Ovary (tissue), 9 donors: ENCODE results near the gene MAP7D1. TPM values are rescaled to one million over a fixed set of nuclear protein-coding genes. Genes with fewer than 3 reads are reported as not detected.
A peak's percentile ranks its signal among the peaks of the same experiment; 100 is the strongest.

Source experiments
- DNase-seq, 5 donors: peaks; one replicate each; pipeline ENCODE4 v3.0.0-alpha.2; 2019 to 2020
- H3K27ac ChIP-seq, 2 donors: fragments of 200-600 bp; one replicate each; pipeline versions ENCODE4 v1.5.1 to v1.8.0; 2019 to 2022
- H3K27me3 ChIP-seq: fragments of 200-600 bp; one replicate; pipeline ENCODE4 v1.8.0; 2022
- H3K36me3 ChIP-seq: fragments of 200-600 bp; sonication (generic); one replicate; pipeline ENCODE4 v1.5.1; 2019
- H3K4me1 ChIP-seq: one replicate; pipeline ENCODE4 v1.8.1; 2013; ENCODE audit warnings: mild to moderate bottlenecking, moderate library complexity; ENCODE audit not compliant: insufficient read depth
- H3K4me3 ChIP-seq: fragments of 200-600 bp; sonication (generic); one replicate; pipeline ENCODE4 v1.5.1; 2017
- H3K9me3 ChIP-seq, 2 donors: fragments of 200-600 bp in 1 of 2; sonication (generic) in 1 of 2; one replicate each; pipeline versions ENCODE4 v1.5.1 to v1.8.1; 2013 to 2019; ENCODE audit warnings: mild to moderate bottlenecking in 1 of 2, moderate library complexity in 1 of 2
- EP300 ChIP-seq: sonication (generic); formaldehyde crosslinking; IDR thresholded peaks from one replicate; pipeline ENCODE4 v1.6.1; 2017; ENCODE audit warnings: antibody characterized with exemption
- POLR2A ChIP-seq: fragments of 450-650 bp; IDR thresholded peaks from one replicate; pipeline ENCODE4 v1.6.1; 2017; ENCODE audit warnings: antibody characterized with exemption, mild to moderate bottlenecking, moderate library complexity
- WGBS, 3 donors: extraction: QIAGEN DNeasy Blood & Tissue Kit in 1 of 3; methylation state at CpG; one replicate each; pipeline versions ENCODE4 v1.1.5 to v1.1.7; 2013 to 2017; 5-methylcytosine and 5-hydroxymethylcytosine counted together
- intact Hi-C, 4 donors: fragments of 100-400 bp; cut with DNase I; formaldehyde crosslinking; loops; one replicate each; pipeline versions ENCODE4 v1.11.0 to v1.15.1; 2022 to 2023
- polyA plus RNA-seq, 2 donors: library from polyadenylated mRNA; stranded (reverse); fragments of 200-250 nt in 1 of 2; fragments of 350-450 nt in 1 of 2; fragmentation: Illumina TruSeq in 1 of 2; extraction: RNeasy Lipid Tissue Mini Kit (QIAGEN cat#74804) in 1 of 2; gene quantifications; one replicate each; pipeline ENCODE4 v1.2.3, GENCODE V29; 2013 to 2014
- total RNA-seq, 7 donors: library from RNA; depleted of rRNA in 2 of 7; stranded (reverse); fragments of >200 nt in 2 of 7; fragmentation: NEBNext Ultra II Directional in 3 of 7; extraction: Animal tissue kit (Norgen Biotek cat#: 25700) in 3 of 7; gene quantifications; one replicate each; pipeline versions ENCODE4 v1.1.0 to v1.2.4, GENCODE V29; 2016 to 2023
- TF ChIP-seq, protein P1 (sequence below), 3 donors: fragments of 450-650 bp in 2 of 3; fragments of 200-600 bp in 1 of 3; IDR thresholded peaks; one replicate each; pipeline versions ENCODE4 v1.5.1 to v1.8.0; 2016 to 2022; ENCODE audit warnings: antibody characterized with exemption in 3 of 3, mild to moderate bottlenecking in 1 of 3
- donor health status: DM: no; HTN: no; CAD: no; lungs with moderate emphysema.
- donor health status: DM: no; HTN: no; CAD: no.
- donor health status: Bipolar disorder and iron deficiency.
- donor health status: DM: yes; HTN: yes; CAD: no.
- donor health status: DM: no; HTN: no; CAD: no.
- donor health status: DM: yes; HTN: yes; CAD: no.

MAP7D1 gene
- total and polyA plus RNA-seq, 9 donors = 31.4 to 99.1 (median 64.1) TPM

GRCh38 chr1:36154765-36155407, 1.1 kb upstream of the MAP7D1 start:
- intact Hi-C loops = loop anchor here in 3 of 4 donors (5.0 to 10.0 kb wide), 5 partner anchors 32 to 270 kb away; partner anchors contain the start of gene THRAP3 (in 1 of the 3)
- Histone ChIP-seq H3K4me3 (peak overlapping the region; percentile 93), H3K27me3 (no peaks in the 10 kb centered on the region), H3K36me3 (no peaks in the 10 kb centered on the region), H3K27ac (peak overlapping the region; percentile 97 to 98), H3K4me1 (peaks cover 19% of the 10 kb centered on the region), H3K9me3 (no peaks in the 10 kb centered on the region)
- peak in 4 of 5 donors; percentile 52 to 74 (median 67) for DNase-seq
- TF ChIP-seq, protein P1, sequence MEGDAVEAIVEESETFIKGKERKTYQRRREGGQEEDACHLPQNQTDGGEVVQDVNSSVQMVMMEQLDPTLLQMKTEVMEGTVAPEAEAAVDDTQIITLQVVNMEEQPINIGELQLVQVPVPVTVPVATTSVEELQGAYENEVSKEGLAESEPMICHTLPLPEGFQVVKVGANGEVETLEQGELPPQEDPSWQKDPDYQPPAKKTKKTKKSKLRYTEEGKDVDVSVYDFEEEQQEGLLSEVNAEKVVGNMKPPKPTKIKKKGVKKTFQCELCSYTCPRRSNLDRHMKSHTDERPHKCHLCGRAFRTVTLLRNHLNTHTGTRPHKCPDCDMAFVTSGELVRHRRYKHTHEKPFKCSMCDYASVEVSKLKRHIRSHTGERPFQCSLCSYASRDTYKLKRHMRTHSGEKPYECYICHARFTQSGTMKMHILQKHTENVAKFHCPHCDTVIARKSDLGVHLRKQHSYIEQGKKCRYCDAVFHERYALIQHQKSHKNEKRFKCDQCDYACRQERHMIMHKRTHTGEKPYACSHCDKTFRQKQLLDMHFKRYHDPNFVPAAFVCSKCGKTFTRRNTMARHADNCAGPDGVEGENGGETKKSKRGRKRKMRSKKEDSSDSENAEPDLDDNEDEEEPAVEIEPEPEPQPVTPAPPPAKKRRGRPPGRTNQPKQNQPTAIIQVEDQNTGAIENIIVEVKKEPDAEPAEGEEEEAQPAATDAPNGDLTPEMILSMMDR (IDR thresholded peaks at IDR 0.05) = no peak
- 39 to 55% (median 49%) methylated on average over 5 to 6 of the region's 6 CpGs for WGBS, 3 donors

DNA sequence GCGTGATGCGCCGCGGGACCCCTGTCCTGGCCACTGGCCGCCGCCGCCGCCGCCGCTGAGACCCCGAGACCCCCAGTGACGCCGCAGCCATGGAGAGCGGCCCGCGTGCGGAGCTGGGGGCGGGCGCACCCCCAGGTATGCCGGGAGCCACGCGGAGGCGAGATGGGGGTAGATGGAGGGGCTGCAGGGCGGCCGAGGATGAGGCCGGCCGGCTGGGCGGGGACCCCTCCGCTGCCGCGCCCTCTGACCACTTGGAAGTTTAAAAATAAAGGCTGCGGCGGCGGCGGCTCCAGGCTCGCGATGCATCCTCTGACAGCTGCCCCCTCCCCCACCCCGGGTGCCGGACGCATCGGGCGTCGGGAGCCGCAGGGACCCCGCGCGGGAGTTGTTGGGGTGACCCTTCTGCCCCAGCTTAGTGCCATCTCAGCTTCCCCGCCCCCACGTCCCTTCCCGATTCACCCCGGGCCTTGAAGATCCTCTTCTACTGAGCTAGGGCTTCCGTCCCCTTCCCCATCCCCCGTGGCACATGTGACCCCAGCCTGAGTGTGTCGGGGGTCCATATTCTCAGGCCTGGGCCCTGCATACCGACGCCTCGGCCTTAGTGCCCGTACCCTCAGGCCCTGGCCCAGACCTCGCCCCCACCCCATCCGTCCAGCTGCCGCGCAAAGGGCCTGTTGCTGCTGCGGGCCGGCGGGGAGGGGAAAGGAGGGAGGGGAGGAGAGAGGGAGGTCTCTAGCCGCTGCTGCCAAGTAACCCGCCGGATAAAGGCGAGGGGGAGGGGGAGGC, 562 bp downstream of the MAP7D1 start:
- Histone ChIP-seq H3K4me1 (peaks cover 18% of the 10 kb centered on the region), H3K27ac (peak overlapping the region; percentile 97 to 98), H3K9me3 (no peaks in the 10 kb centered on the region), H3K4me3 (peak overlapping the region; percentile 93), H3K36me3 (no peaks in the 10 kb centered on the region), H3K27me3 (no peaks in the 10 kb centered on the region)
- TF ChIP-seq EP300 = no peak
- TF ChIP-seq, protein P1 (IDR thresholded peaks at IDR 0.05) = peak in 1 of 3 donors; percentile 20
- WGBS, 3 donors = 0 to 1% (median 0%) methylated on average over 46 to 69 of the region's 69 CpGs
- DNase-seq = peak; percentile 71 to 80 (median 78)
- intact Hi-C loops = loop anchor here in 3 of 4 donors (5.0 to 10.0 kb wide), 4 partner anchors 68 to 268 kb away; partner anchors contain the start of gene THRAP3 (in 1 of the 3)

DNA sequence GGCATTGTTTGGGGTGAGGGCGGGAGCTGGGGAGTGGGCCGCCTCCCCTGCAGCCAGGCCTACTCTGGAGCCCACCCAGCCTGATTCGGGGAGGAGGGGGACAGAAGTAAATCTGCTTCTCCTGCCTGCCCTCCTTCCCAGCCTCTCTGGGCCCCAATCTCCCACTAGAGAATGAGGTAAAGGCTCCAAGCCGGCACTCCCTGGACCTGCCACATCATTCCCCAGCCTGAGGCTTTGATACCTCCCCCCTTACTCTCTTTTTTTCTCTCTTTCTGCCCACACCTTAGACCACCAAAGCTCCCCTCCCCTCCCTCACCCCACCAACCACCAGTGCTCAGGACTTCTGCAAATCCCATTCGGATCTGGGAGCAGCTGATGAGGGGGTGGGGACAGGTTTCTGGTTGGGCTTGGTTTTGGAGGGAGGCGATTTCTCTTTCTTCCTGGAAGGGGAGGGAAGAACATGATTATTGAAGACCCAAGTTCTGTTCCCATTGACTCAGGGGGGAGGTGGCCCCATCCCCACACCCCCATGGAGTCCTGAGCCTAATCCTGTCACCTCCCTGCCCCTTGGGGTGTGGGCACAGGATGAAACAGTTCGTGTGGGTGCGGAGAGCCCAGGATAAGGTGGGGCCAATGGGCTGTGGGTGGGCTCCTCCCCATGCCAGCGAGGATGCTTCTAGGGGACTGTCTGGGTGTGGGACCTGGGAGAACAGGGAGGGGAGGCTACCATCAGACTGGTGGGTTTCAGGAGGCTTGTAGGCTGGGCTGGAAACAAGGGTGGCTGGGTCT, 1.3 kb downstream of the MAP7D1 start:
- Histone ChIP-seq H3K4me1 (peaks cover 21% of the 10 kb centered on the region), H3K27me3 (no peaks in the 10 kb centered on the region), H3K27ac (peak overlapping the region; percentile 97 to 98), H3K4me3 (peak overlapping the region; percentile 93), H3K9me3 (no peaks in the 10 kb centered on the region), H3K36me3 (no peaks in the 10 kb centered on the region)
- intact Hi-C loops = loop anchor here in 3 of 4 donors (5.0 to 10.0 kb wide), 4 partner anchors 67 to 267 kb away; partner anchors contain the start of gene THRAP3 (in 1 of the 3)
- WGBS, 3 donors = 2 to 6% (median 4%) methylated on average over 9 of the region's 9 CpGs
- DNase-seq = no peak
- TF ChIP-seq, protein P1 (IDR thresholded peaks at IDR 0.05) = no peak
- TF ChIP-seq EP300 = no peak
- TF ChIP-seq POLR2A = no peak
